ENCODE data around the gene ISLR. TPM values are rescaled to one million over a fixed set of nuclear protein-coding genes. Genes with fewer than 3 reads are reported as not detected.

Gene ISLR
- total RNA-seq, 1 experiment from 2014 or later = 0.11 TPM

DNA sequence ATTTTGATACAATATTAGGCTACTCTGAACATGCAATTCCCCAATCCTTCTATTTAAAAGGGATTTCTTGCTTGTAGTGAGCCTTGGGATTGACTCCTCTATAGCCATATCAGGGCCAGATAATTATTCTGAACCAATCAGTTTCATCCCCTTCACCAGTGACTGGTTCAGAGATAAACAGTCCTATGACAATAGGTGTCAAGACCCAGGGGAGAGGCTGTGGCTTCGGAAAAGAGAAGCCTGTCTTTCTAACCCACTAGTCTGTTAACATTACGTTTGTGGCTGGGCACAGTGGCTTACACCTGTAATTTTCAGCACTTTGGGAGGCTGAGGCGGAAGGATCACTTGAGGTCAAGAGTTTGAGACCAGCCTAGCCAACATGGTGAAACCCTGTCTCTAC is 49.3 kb upstream of the ISLR start:
- no peak overlapping the region for H3K4me2 ChIP-seq (ENCODE audit: insufficient read depth, insufficient read length, low read length)
- no peak overlapping the region for H3K18ac ChIP-seq (ENCODE audit: insufficient read length, low read depth, low read length)
- DNase-seq = no peak
- no peak overlapping the region for H3T11ph ChIP-seq (ENCODE audit: low read length)
- H4K91ac ChIP-seq (ENCODE audit: insufficient read length, low read depth, low read length) = no peak overlapping the region
- H3K4ac ChIP-seq (ENCODE audit: low read depth, low read length) = no peak overlapping the region
- H2AFZ ChIP-seq (ENCODE audit: low read length) = no peak overlapping the region
- no peak overlapping the region for H4K5ac ChIP-seq (ENCODE audit: insufficient read length, low read depth, low read length)
- H3K79me2 ChIP-seq (ENCODE audit: insufficient read depth, low read length) = no peaks in the 10 kb centered on the region
- WGBS (ENCODE audit: extremely low coverage, insufficient read length, low lambda C conversion rate) = no CpG with 5 or more reads among the region's 3 CpGs
- no peak overlapping the region for H2BK12ac ChIP-seq (ENCODE audit: insufficient read length, low read depth, low read length)
- H3K14ac ChIP-seq (ENCODE audit: insufficient read depth, low read length) = no peak overlapping the region
- no peak overlapping the region for H2AK5ac ChIP-seq (ENCODE audit: insufficient read length, low read length)
- no peak overlapping the region for H2BK15ac ChIP-seq (ENCODE audit: low read depth, low read length)
- H3K23ac ChIP-seq (ENCODE audit: insufficient read length, low read depth, low read length) = no peak overlapping the region
- no peak overlapping the region for H4K8ac ChIP-seq (replicated peaks; ENCODE audit: insufficient read length, low read depth, low read length)
- H2BK20ac ChIP-seq (ENCODE audit: low read depth, low read length, poor library complexity, severe bottlenecking) = no peak overlapping the region
- H3K36me3 Mint-ChIP-seq (ENCODE audit: insufficient read depth in 1 of 3, low read depth in 3 of 3) = no peaks in the 10 kb centered on the region
- H2BK120ac ChIP-seq (ENCODE audit: low read depth, low read length, poor library complexity, severe bottlenecking) = no peak overlapping the region
- H3K27ac ChIP-seq (ENCODE audit: insufficient read length, low read depth, low read length) = no peak overlapping the region
- no peaks in the 10 kb centered on the region; the same call in 1 of the 2 replicates for H3K4me1 ChIP-seq (ENCODE audit: insufficient read depth, low read length)
- TF ChIP-seq, protein P1, sequence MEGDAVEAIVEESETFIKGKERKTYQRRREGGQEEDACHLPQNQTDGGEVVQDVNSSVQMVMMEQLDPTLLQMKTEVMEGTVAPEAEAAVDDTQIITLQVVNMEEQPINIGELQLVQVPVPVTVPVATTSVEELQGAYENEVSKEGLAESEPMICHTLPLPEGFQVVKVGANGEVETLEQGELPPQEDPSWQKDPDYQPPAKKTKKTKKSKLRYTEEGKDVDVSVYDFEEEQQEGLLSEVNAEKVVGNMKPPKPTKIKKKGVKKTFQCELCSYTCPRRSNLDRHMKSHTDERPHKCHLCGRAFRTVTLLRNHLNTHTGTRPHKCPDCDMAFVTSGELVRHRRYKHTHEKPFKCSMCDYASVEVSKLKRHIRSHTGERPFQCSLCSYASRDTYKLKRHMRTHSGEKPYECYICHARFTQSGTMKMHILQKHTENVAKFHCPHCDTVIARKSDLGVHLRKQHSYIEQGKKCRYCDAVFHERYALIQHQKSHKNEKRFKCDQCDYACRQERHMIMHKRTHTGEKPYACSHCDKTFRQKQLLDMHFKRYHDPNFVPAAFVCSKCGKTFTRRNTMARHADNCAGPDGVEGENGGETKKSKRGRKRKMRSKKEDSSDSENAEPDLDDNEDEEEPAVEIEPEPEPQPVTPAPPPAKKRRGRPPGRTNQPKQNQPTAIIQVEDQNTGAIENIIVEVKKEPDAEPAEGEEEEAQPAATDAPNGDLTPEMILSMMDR (conservative IDR thresholded peaks at IDR 0.05) = no peak
- H3K9me3 Mint-ChIP-seq = no peaks in the 10 kb centered on the region
- peaks cover 29 to 42% of the 10 kb centered on the region in 2 experiments for H3K4me1 Mint-ChIP-seq
- H3K27ac Mint-ChIP-seq = no peak overlapping the region
- peaks cover 19% of the 10 kb centered on the region for H3K27me3 ChIP-seq (ENCODE audit: insufficient read depth, low read length)
- no peaks in the 10 kb centered on the region for H4K20me1 ChIP-seq (ENCODE audit: control insufficient read depth, insufficient read depth, insufficient read length)
- peaks cover 11% of the 10 kb centered on the region for H3K23me2 ChIP-seq (ENCODE audit: insufficient read length, low read depth, low read length, poor library complexity, severe bottlenecking)
- H2BK5ac ChIP-seq (ENCODE audit: insufficient read length, low read length) = no peak overlapping the region
- no peak overlapping the region for H3K4me3 Mint-ChIP-seq
- H3K9ac ChIP-seq (ENCODE audit: extremely low read depth, insufficient read length, low read length) = no peak overlapping the region
- H3K79me1 ChIP-seq (ENCODE audit: insufficient read depth, low read depth, low read length, poor library complexity, severe bottlenecking) = no peaks in the 10 kb centered on the region
- H3K27me3 Mint-ChIP-seq (ENCODE audit: low read depth) = peaks cover 85% of the 10 kb centered on the region
- no peak overlapping the region for H3K56ac ChIP-seq (ENCODE audit: insufficient read length, low read depth, low read length)
- no peaks in the 10 kb centered on the region for H3K9me3 ChIP-seq (ENCODE audit: control insufficient read depth, low read depth, low read length)

Data from H9 (cell line).